ENCODE data around the gene CNTRL. TPM values are rescaled to one million over a fixed set of nuclear protein-coding genes. Genes with fewer than 3 reads are reported as not detected.

Gene CNTRL
- total RNA-seq, 4 donors from 2014 or later: 23.5 to 31.5 (median 29.6) TPM

GRCh38 chr9:121141306-121141705, 66.6 kb downstream of the CNTRL start:
- no peaks in the 10 kb centered on the region for H3K36me3 ChIP-seq
- H3K4me3 ChIP-seq: no peak overlapping the region
- H3K27ac ChIP-seq: no peak overlapping the region
- H3K9me3 ChIP-seq: no peaks in the 10 kb centered on the region
- no peak for TF ChIP-seq CTCF (IDR thresholded peaks at IDR 0.05)
- no peak for TF ChIP-seq POLR2A (IDR thresholded peaks at IDR 0.05)
- no peak for DNase-seq
- no peaks in the 10 kb centered on the region for H3K4me1 ChIP-seq
- no peaks in the 10 kb centered on the region for H3K27me3 ChIP-seq
- intact Hi-C loops (cut with DNase I; ENCODE audit: low total_unique reads): no loop called here

DNA sequence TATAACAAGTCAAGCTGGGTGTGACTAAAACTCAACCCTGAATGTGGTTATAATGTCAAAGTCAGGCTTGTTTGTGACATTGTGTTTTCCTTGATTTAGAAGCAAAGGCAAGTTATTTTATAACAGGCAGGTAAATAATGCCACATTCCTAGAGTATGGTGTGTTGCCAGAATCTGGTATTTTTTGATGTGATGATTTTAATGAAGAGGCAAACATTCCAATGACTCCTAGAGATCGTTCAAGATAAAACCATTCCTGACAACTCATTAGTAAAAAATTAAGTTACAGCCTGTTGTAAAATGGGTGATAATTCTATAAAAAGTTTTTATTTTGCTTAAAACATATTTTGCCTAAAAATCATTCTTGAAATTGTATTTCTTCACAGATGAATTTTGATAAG, 67.0 kb downstream of the CNTRL start:
- H3K27ac ChIP-seq: no peak overlapping the region
- no peak for DNase-seq
- no peaks in the 10 kb centered on the region for H3K27me3 ChIP-seq
- intact Hi-C loops (cut with DNase I; ENCODE audit: low total_unique reads): no loop called here
- H3K36me3 ChIP-seq: no peaks in the 10 kb centered on the region
- TF ChIP-seq CTCF (IDR thresholded peaks at IDR 0.05) (no peak), POLR2A (IDR thresholded peaks at IDR 0.05) (no peak)
- no peak overlapping the region for H3K4me3 ChIP-seq
- H3K4me1 ChIP-seq: no peaks in the 10 kb centered on the region
- H3K9me3 ChIP-seq: no peaks in the 10 kb centered on the region

- H3K9me3 ChIP-seq: no peaks in the 10 kb centered on the region
- H3K4me1 ChIP-seq: no peaks in the 10 kb centered on the region
- TF ChIP-seq POLR2A (IDR thresholded peaks at IDR 0.05) (no peak), CTCF (IDR thresholded peaks at IDR 0.05) (no peak)
- H3K36me3 ChIP-seq: no peaks in the 10 kb centered on the region
- no peak for DNase-seq
- no peak overlapping the region for H3K4me3 ChIP-seq
- H3K27me3 ChIP-seq: no peaks in the 10 kb centered on the region
- no peak overlapping the region for H3K27ac ChIP-seq
- intact Hi-C loops (cut with DNase I; ENCODE audit: low total_unique reads): no loop called here
Measured at GRCh38 chr9:121143771-121144170, 69.0 kb downstream of the CNTRL start.

GRCh38 chr9:121144482-121144881, 69.7 kb downstream of the CNTRL start:
- Histone ChIP-seq H3K36me3 (no peaks in the 10 kb centered on the region), H3K9me3 (no peaks in the 10 kb centered on the region), H3K4me3 (no peak overlapping the region), H3K27ac (no peak overlapping the region), H3K4me1 (no peaks in the 10 kb centered on the region), H3K27me3 (no peaks in the 10 kb centered on the region)
- DNase-seq: no peak
- intact Hi-C loops (cut with DNase I; ENCODE audit: low total_unique reads): no loop called here
- TF ChIP-seq POLR2A (IDR thresholded peaks at IDR 0.05) (no peak), CTCF (IDR thresholded peaks at IDR 0.05) (no peak)

DNA sequence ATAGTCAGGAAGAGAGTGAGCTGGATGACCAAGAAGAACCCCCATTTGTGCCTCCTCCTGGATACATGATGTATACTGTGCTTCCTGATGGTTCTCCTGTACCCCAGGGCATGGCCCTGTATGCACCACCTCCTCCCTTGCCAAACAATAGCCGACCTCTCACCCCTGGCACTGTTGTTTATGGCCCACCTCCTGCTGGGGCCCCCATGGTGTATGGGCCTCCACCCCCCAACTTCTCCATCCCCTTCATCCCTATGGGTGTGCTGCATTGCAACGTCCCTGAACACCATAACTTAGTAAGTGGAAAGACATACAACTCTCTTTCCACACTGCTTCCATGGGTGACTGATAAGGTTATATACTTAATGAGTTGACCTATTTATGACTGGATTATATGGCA, 75.4 kb downstream of the CNTRL start:
- H3K9me3 ChIP-seq: no peaks in the 10 kb centered on the region
- H3K27ac ChIP-seq: no peak overlapping the region
- no peak overlapping the region for H3K4me3 ChIP-seq
- H3K4me1 ChIP-seq: no peaks in the 10 kb centered on the region
- TF ChIP-seq POLR2A (IDR thresholded peaks at IDR 0.05): no peak
- no peak for TF ChIP-seq CTCF (IDR thresholded peaks at IDR 0.05)
- H3K36me3 ChIP-seq: no peaks in the 10 kb centered on the region
- intact Hi-C loops (cut with DNase I; ENCODE audit: low total_unique reads): no loop called here
- DNase-seq: no peak
- H3K27me3 ChIP-seq: no peaks in the 10 kb centered on the region
